CD4-positive, alpha-beta T cell (primary cell): ENCODE measurements around the gene PLXND1. TPM values are rescaled to one million over a fixed set of nuclear protein-coding genes. Genes with fewer than 3 reads are reported as not detected.

Experiments used
- ATAC-seq: fragments of 200-7000 bp; cut with Tn5 transposase; one replicate; pipeline ENCODE4 v1.10.0; 2022; ENCODE audit warnings: mild to moderate bottlenecking; ENCODE audit not compliant: poor library complexity
- CTCF ChIA-PET: fragments of 350-600 bp; sonication (Branson Sonifier 250); formaldehyde crosslinking; loops from one replicate; lab custom pipeline; 2021; ENCODE audit warnings: antibody characterized with exemption, inconsistent platforms; lab: Charles Lee
- POLR2A ChIA-PET: fragments of 350-600 bp; sonication (Branson Sonifier 250); formaldehyde crosslinking; loops from one replicate; lab custom pipeline; 2021; ENCODE audit warnings: antibody characterized with exemption, inconsistent platforms; lab: Charles Lee
- DNase-seq, 14 experiments: peaks; one replicate each; pipeline ENCODE4 v3.0.0-alpha.2; 2013 to 2020; ENCODE audit warnings: mixed read lengths in 2 of 14
- H3K27ac ChIP-seq, 2 donors: one replicate each; pipeline versions ENCODE4 v1.5.1 to v1.7.0; 2013; ENCODE audit warnings: low read length in 2 of 2, low read depth in 1 of 2, mild to moderate bottlenecking in 1 of 2
- H3K27me3 ChIP-seq, 2 experiments: 1 replicate in 1 of 2; 2 replicates in 1 of 2; pipeline versions ENCODE4 v1.6.1 to v1.7.0; 2013; ENCODE audit warnings: low read length in 2 of 2, control low read depth in 1 of 2, mild to moderate bottlenecking in 1 of 2, moderate library complexity in 1 of 2; ENCODE audit not compliant: insufficient read depth in 2 of 2, control insufficient read depth in 1 of 2
- H3K36me3 ChIP-seq: one replicate; pipeline ENCODE4 v1.6.1; 2013; ENCODE audit warnings: low read length, control low read depth; ENCODE audit not compliant: insufficient read depth
- H3K4me1 ChIP-seq: one replicate; pipeline ENCODE4 v1.6.1; 2013; ENCODE audit warnings: low read length, control low read depth; ENCODE audit not compliant: insufficient read depth
- H3K4me3 ChIP-seq: one replicate; pipeline ENCODE4 v1.5.1; 2013; ENCODE audit warnings: mild to moderate bottlenecking, low read length, moderate library complexity
- H3K9me3 ChIP-seq, 2 experiments: 1 replicate in 1 of 2; 2 replicates in 1 of 2; pipeline versions ENCODE4 v1.6.1 to v1.7.0; 2013; ENCODE audit warnings: low read length in 2 of 2, mild to moderate bottlenecking in 2 of 2, control low read depth in 1 of 2, moderate library complexity in 1 of 2; ENCODE audit not compliant: control insufficient read depth in 1 of 2, insufficient read depth in 1 of 2
- H3K27ac Mint-ChIP-seq: one replicate; pipeline ENCODE4 v1.8.0; 2020; ENCODE audit warnings: mixed read lengths
- H3K27me3 Mint-ChIP-seq: one replicate; pipeline ENCODE4 v1.8.0; 2021; ENCODE audit warnings: mixed read lengths
- H3K36me3 Mint-ChIP-seq: one replicate; pipeline ENCODE4 v1.8.0; 2021; ENCODE audit warnings: low read depth, mixed read lengths
- H3K4me1 Mint-ChIP-seq: one replicate; pipeline ENCODE4 v1.8.0; 2021; ENCODE audit warnings: low read depth, mixed read lengths
- H3K4me3 Mint-ChIP-seq: one replicate; pipeline ENCODE4 v1.8.0; 2020; ENCODE audit warnings: mild to moderate bottlenecking, mixed read lengths
- H3K9me3 Mint-ChIP-seq: one replicate; pipeline ENCODE4 v1.8.0; 2020; ENCODE audit warnings: mixed read lengths
- intact Hi-C, 2 experiments: fragments of 100-400 bp; cut with DNase I in 1 of 2; cut with micrococcal nuclease in 1 of 2; formaldehyde crosslinking; loops; one replicate each; pipeline versions ENCODE4 v1.15.1 to v1.9.0; 2023 to 2025; cut with DNase I, micrococcal nuclease
- total RNA-seq, 174 experiments: library from RNA in 2 of 174; stranded (reverse) in 2 of 174; gene quantifications; one replicate each; pipeline ENCODE4 v1.2.3 and lab custom pipeline; 2021 to 2026
- TF ChIP-seq, protein P1 (sequence below): fragments of 200-600 bp; IDR thresholded peaks from one replicate; pipeline ENCODE4 v1.8.0; 2022; ENCODE audit warnings: antibody characterized with exemption, mild to moderate bottlenecking

The PLXND1 gene
- total RNA-seq, 2 experiments from 2014 or later = 61.7 to 62.5 TPM

DNA sequence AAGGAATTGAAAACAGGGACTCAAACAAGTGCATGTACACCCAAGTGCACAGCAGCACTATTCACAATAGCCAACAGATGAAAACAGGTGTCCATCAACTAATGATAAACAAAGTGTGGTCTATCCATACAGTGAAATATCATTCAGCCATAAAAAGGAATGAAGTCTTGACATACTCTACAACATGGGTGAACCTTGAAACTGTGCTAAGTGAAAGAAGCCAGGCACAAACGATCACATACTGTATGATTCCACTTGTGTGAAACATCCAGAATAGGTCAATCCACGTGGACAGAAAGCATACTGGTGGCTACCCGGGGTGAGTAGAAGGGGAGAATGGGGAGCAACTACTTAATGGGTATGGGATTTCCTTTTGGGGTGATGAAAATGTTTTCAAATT is 29.6 kb upstream of the PLXND1 start:
- H3K9me3 ChIP-seq = peaks cover 0 to 3% of the 10 kb centered on the region in 2 experiments
- intact Hi-C loops = no loop called here
- H3K4me1 ChIP-seq = no peaks in the 10 kb centered on the region
- H3K36me3 ChIP-seq = no peaks in the 10 kb centered on the region
- Mint-ChIP-seq H3K36me3 (no peaks in the 10 kb centered on the region), H3K4me3 (no peak overlapping the region), H3K9me3 (no peaks in the 10 kb centered on the region), H3K27ac (no peak overlapping the region), H3K27me3 (no peaks in the 10 kb centered on the region), H3K4me1 (no peaks in the 10 kb centered on the region)
- H3K27me3 ChIP-seq = no peaks in the 10 kb centered on the region
- CTCF ChIA-PET = no interaction called here
- H3K4me3 ChIP-seq = no peak overlapping the region
- POLR2A ChIA-PET = no interaction called here
- no peak overlapping the region for H3K27ac ChIP-seq
- no peak for DNase-seq
- TF ChIP-seq, protein P1, sequence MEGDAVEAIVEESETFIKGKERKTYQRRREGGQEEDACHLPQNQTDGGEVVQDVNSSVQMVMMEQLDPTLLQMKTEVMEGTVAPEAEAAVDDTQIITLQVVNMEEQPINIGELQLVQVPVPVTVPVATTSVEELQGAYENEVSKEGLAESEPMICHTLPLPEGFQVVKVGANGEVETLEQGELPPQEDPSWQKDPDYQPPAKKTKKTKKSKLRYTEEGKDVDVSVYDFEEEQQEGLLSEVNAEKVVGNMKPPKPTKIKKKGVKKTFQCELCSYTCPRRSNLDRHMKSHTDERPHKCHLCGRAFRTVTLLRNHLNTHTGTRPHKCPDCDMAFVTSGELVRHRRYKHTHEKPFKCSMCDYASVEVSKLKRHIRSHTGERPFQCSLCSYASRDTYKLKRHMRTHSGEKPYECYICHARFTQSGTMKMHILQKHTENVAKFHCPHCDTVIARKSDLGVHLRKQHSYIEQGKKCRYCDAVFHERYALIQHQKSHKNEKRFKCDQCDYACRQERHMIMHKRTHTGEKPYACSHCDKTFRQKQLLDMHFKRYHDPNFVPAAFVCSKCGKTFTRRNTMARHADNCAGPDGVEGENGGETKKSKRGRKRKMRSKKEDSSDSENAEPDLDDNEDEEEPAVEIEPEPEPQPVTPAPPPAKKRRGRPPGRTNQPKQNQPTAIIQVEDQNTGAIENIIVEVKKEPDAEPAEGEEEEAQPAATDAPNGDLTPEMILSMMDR = no peak
- no peak for ATAC-seq

DNA sequence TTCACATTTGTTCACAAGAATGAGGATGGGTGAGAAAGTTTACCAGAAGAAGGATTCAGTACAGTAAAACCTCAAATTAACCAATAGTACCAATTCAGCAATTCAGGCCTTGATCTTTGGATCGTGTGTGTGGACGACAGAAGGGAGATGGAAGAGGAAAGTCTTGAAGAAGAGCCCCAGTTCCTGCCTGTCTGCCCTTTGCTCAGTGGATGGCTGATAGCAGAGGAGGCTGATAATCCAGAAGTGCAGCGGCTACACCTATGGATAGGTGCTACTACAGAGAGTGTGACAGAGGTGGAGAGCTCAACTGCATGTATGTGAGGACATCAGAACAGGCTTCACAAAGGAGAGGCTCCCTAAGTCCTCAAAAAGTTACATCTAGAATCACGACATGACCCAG is 29.2 kb upstream of the PLXND1 start:
- no peak for DNase-seq
- TF ChIP-seq, protein P1 = no peak
- H3K4me3 Mint-ChIP-seq = no peak overlapping the region
- no peaks in the 10 kb centered on the region for H3K27me3 Mint-ChIP-seq
- ATAC-seq = no peak
- no peak overlapping the region for H3K4me3 ChIP-seq
- H3K27me3 ChIP-seq = no peaks in the 10 kb centered on the region
- no peaks in the 10 kb centered on the region for H3K36me3 Mint-ChIP-seq
- CTCF ChIA-PET = no interaction called here
- no peaks in the 10 kb centered on the region for H3K36me3 ChIP-seq
- H3K4me1 ChIP-seq = no peaks in the 10 kb centered on the region
- no peaks in the 10 kb centered on the region for H3K9me3 Mint-ChIP-seq
- intact Hi-C loops = no loop called here
- H3K9me3 ChIP-seq = peaks cover 0 to 3% of the 10 kb centered on the region in 2 experiments
- H3K4me1 Mint-ChIP-seq = no peaks in the 10 kb centered on the region
- POLR2A ChIA-PET = no interaction called here
- no peak overlapping the region for H3K27ac Mint-ChIP-seq
- H3K27ac ChIP-seq = no peak overlapping the region

GRCh38 chr3:129633751-129634481 is 27.4 kb upstream of the PLXND1 start:
- Histone ChIP-seq H3K27ac (no peak overlapping the region), H3K4me3 (no peak overlapping the region), H3K9me3 (peaks cover 0 to 3% of the 10 kb centered on the region in 2 experiments), H3K36me3 (no peaks in the 10 kb centered on the region), H3K4me1 (no peaks in the 10 kb centered on the region), H3K27me3 (no peaks in the 10 kb centered on the region)
- ChIA-PET POLR2A (no interaction called here), CTCF (interaction anchor here (0.8 kb wide), 1 partner anchor 130 kb away, joined by 3 read pairs; no protein-coding TSS in a partner anchor)
- DNase-seq (peak in 1 of 14 experiments; percentile 11), ATAC-seq (no peak)
- Mint-ChIP-seq H3K27me3 (no peaks in the 10 kb centered on the region), H3K36me3 (no peaks in the 10 kb centered on the region), H3K9me3 (no peaks in the 10 kb centered on the region), H3K4me3 (no peak overlapping the region), H3K4me1 (no peaks in the 10 kb centered on the region), H3K27ac (no peak overlapping the region)
- intact Hi-C loops = no loop called here
- TF ChIP-seq, protein P1 = no peak
